HG02884 (cell line): ENCODE measurements around the gene ABL1.

Experiments used
- ATAC-seq: cut with Tn5 transposase; IDR thresholded peaks from one replicate; pipeline ENCODE4 v1.9.1; 2021; ENCODE audit warnings: mild to moderate bottlenecking, moderate library complexity; ENCODE audit not compliant: unreplicated experiment

The ABL1 gene

GRCh38 chr9:130927995-130928900 is 93.2 kb downstream of the ABL1 start:
- ATAC-seq = peak; percentile 55

- ATAC-seq = no peak
Observed at GRCh38 chr9:130929571-130930038, 94.6 kb downstream of the ABL1 start.

DNA sequence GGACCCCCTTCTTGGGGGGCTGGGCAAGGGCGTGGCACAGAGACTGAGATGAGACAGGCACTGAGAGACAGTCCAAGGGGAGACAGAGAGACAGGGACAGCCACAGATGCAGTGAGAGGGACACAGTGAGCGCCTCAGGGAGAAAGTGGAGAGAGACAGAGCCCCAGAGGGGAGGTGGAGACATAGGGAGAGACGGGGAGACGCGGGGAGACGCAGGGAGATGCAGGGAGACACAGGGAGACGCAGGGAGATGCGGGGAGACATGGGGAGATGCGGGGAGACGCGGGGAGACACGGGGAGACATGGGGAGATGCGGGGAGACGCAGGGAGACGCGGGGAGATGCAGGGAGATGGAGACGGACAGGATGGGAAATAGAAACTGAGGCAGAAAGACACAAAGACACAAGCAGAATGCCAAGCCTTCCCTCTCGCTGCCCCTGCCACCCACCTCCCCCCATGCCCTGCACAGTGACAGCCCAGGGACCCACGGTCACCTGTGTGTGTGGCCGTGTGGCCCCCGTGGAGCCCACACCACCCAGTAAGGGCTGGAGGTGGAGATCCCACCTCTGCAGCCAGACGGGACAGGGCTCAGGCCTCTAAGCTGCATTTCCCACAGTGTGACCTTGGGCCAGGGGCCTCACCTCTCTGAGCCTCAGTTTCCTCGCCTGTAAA is 95.2 kb downstream of the ABL1 start:
- no peak for ATAC-seq

DNA sequence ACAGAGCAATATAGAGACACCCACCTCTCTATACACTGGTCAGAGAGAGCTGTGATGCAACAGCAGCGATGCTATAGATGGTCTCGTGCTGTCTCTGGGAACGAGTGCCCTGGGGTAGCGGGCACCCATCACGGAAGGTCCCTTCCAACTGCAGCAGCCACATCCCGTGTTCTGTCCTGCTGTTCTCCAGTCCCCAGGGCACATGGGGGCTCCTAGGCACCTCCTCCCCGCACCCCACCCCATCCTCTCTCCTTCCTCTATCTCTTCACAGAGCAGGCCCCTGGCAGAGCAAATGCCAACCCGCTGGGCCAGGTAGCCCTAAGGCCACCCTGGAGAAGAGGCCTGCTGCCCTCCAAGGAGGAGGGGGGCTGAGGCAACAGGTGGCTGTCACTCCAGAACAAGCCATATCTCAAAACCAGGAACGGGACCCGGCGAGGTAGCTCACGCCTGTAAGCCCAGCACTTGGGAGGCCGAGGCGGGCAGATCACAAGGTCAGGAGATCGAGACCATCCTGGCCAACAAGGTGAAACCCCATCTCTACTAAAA is 95.8 kb downstream of the ABL1 start:
- ATAC-seq = no peak

DNA sequence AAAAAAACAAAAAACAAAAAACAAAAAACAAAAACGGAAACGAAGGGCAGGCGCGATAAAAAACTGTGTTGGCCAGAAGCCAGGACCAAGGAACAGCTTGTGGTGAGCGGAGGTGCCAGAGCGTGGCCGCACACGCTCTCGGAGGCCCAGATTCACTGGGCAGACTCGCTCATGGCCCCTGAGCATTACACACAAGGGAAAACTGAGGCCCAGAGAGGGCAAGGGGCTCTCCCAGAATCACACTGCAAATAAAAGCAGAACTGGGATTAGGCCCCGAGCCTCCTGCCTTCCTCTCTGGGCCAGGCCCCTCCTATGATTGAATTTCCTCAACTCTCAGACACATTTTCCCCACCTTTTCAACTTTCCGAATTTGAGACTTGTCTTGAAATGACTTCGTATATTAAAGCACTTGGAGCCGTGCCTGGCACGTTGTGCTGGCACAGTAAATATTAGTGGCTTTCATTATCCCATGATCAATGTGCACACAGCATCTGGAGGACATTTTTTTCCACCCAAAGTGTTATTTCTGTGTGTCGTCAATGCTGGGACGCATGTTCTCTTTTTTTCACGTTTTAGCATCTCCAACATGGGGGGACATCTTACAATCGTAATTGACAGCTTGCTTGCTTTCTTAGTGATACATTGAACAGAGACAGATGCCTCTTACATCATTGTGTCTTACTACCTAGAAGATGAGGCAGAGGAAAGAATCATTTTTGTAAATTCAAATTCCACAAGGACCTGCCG is 96.6 kb downstream of the ABL1 start:
- no peak for ATAC-seq

GRCh38 chr9:130932255-130933079 is 97.4 kb downstream of the ABL1 start:
- ATAC-seq = no peak

DNA sequence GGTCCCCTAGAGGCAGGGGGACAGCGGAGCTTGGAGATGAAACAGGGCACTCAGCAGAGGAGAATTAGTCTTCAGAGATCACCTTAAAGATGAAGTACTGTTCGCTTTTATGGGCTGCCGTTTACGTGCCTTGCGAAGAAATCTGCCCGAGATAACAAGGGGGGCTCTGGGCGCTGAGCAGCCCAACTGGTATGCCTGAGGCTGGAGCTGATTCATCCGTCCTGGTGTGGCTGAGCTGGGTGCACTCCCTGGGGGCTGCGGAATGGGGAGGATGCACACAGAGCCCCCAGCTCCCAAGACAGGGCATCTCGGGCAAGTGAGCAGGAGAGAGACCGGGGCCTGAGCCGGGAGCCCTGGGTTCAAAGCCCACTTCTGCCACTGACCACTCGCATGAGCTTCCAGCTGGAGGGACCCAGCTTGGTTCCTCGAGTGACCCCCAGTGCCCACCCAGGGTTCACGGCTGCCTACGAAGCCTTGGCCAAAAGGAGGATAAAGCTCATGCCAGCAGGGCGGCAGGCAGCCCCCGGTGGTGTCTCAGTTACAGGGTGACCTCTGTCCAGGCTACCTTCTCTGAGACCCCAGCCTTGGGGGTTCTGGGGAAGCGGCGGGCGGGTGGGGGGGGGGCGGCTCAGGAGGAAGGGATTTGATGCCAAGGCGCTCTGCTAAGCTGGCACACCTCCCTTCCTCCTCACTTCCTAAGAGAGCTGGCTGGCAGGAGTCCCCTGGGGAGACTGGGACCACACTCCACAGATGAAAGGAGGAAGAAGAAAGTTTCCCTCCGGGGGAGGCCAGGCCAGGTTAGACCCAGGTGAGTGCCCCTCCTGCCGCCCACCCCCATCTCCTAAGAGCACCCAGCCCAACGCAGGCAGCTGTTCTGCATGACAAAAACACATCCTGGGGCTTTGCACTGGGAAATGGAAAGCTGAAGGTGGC is 98.3 kb downstream of the ABL1 start:
- no peak for ATAC-seq

DNA sequence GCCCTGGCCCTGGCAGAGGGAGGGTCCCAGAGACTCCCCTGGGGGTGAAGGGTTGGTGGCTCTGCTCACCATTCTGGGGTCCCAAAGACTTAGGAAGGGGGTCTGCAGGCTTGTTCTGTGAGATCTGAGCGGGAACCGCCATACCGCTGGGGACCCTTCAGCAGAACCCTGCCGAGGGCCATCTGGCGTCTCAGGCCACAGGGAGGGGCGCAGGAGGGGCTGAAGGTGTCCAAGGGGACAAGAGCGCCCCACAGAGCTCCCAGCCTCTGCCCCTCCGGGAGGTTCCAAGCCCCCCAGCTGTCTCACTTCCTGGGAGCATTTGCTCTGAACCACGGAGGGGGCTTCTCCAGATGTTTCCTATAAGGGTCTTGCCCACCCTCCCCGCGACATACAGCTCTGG is 99.2 kb downstream of the ABL1 start:
- no peak for ATAC-seq

- no peak for ATAC-seq
Observed at GRCh38 chr9:130934702-130935647, 99.9 kb downstream of the ABL1 start.

GRCh38 chr9:130935648-130936271 is 100.7 kb downstream of the ABL1 start:
- ATAC-seq = no peak

- no peak for ATAC-seq
Observed at GRCh38 chr9:130936285-130937117, 101.4 kb downstream of the ABL1 start.
